Psoas muscle (tissue), 8 donors: ENCODE measurements around the gene TEX2. TPM values are rescaled to one million over a fixed set of nuclear protein-coding genes. Genes with fewer than 3 reads are reported as not detected.

ENCODE experiments used
- ATAC-seq, 4 donors: fragments of 200-7000 bp; cut with Tn5 transposase; one replicate each; pipeline ENCODE4 v1.9.1; 2020; ENCODE audit warnings: moderate library complexity in 3 of 4, mild to moderate bottlenecking in 2 of 4
- DNase-seq, 2 donors: peaks; one replicate each; pipeline ENCODE4 v3.0.0-alpha.2; 2020
- H3K27ac ChIP-seq: fragments of 200-600 bp; one replicate; pipeline ENCODE4 v1.8.0; 2022
- H3K27me3 ChIP-seq, 3 donors: fragments of 200-600 bp in 1 of 3; one replicate each; pipeline versions ENCODE4 v1.6.1 to v1.8.0; 2013 to 2022; ENCODE audit warnings: low read length in 2 of 3, mild to moderate bottlenecking in 2 of 3, moderate library complexity in 1 of 3; ENCODE audit not compliant: insufficient read depth in 3 of 3
- H3K36me3 ChIP-seq, 2 donors: fragments of 200-600 bp in 1 of 2; one replicate each; pipeline versions ENCODE4 v1.6.1 to v1.8.0; 2013 to 2022; ENCODE audit warnings: low read depth in 1 of 2, mild to moderate bottlenecking in 1 of 2, moderate library complexity in 1 of 2; ENCODE audit not compliant: insufficient read depth in 1 of 2
- H3K4me1 ChIP-seq: fragments of 200-600 bp; one replicate; pipeline ENCODE4 v1.8.0; 2022
- H3K4me3 ChIP-seq: fragments of 200-600 bp; one replicate; pipeline ENCODE4 v1.8.0; 2022; ENCODE audit warnings: mild to moderate bottlenecking
- H3K9me3 ChIP-seq: fragments of 200-600 bp; one replicate; pipeline ENCODE4 v1.8.0; 2022
- CTCF ChIP-seq: fragments of 200-600 bp; IDR thresholded peaks from one replicate; pipeline ENCODE4 v1.8.0; 2022; ENCODE audit warnings: antibody characterized with exemption
- WGBS, 3 donors: extraction: QIAGEN DNeasy Blood & Tissue Kit; methylation state at CpG; one replicate each; pipeline versions ENCODE4 v1.1.6 to v1.1.7; 2013; 5-methylcytosine and 5-hydroxymethylcytosine counted together
- intact Hi-C, 2 donors: fragments of 100-400 bp; cut with DNase I; formaldehyde crosslinking; loops; one replicate each; pipeline versions ENCODE4 v1.11.0 to v1.14.2; 2022
- polyA plus RNA-seq, 3 donors: library from polyadenylated mRNA; stranded (reverse); fragments of 200-250 nt; gene quantifications; one replicate each; pipeline ENCODE4 v1.2.3, GENCODE V29; 2013
- total RNA-seq, 4 donors: library from RNA; stranded (reverse); fragmentation: NEBNext Ultra II Directional in 2 of 4; extraction: Animal tissue kit (Norgen Biotek cat#: 25700) in 2 of 4; gene quantifications; one replicate each; pipeline versions ENCODE4 v1.2.1 to v1.2.4, GENCODE V29; 2021 to 2023
- donor health status: healthy with polysubstance abuse.
- donor health status: DM: no; HTN: no; CAD: no; lungs with moderate emphysema.
- donor health status: Bipolar disorder and iron deficiency.
- donor health status: healthy.
- donor health status: DM: yes; HTN: yes; CAD: no.
- donor health status: DM: no; HTN: no; CAD: no.
- donor health status: DM: no; HTN: no; CAD: no.
- donor health status: DM: yes; HTN: yes; CAD: no.

Gene TEX2
- total and polyA plus RNA-seq, 7 donors, result 29.4 to 72.7 (median 52.8) TPM

- H3K4me3 ChIP-seq, result no peak overlapping the region
- H3K9me3 ChIP-seq, result no peaks in the 10 kb centered on the region
- H3K27me3 ChIP-seq, result no peaks in the 10 kb centered on the region
- no peak for TF ChIP-seq CTCF
- intact Hi-C loops, result no loop called here
- no peak for ATAC-seq
- DNase-seq, result no peak
- peaks cover 17% of the 10 kb centered on the region for H3K4me1 ChIP-seq
- no peaks in the 10 kb centered on the region for H3K36me3 ChIP-seq
- WGBS, 3 donors, result 69 to 75% (median 73%) methylated on average over 3 of the region's 3 CpGs
- H3K27ac ChIP-seq, result no peak overlapping the region
These were observed 12.0 kb upstream of the TEX2 start for GRCh38 chr17:64275016-64275415.

- ATAC-seq (no peak), DNase-seq (no peak)
- Histone ChIP-seq H3K27ac (no peak overlapping the region), H3K9me3 (no peaks in the 10 kb centered on the region), H3K4me3 (no peak overlapping the region), H3K4me1 (peaks cover 11% of the 10 kb centered on the region), H3K36me3 (no peaks in the 10 kb centered on the region), H3K27me3 (no peaks in the 10 kb centered on the region)
- 87 to 92% (median 91%) methylated on average over 6 of the region's 6 CpGs for WGBS, 3 donors
- TF ChIP-seq CTCF, result no peak
- intact Hi-C loops, result no loop called here
These were observed 9.9 kb upstream of the TEX2 start for GRCh38 chr17:64273006-64273405.

GRCh38 chr17:64270885-64271284, 7.8 kb upstream of the TEX2 start:
- TF ChIP-seq CTCF, result no peak
- 80 to 84% (median 80%) methylated on average over 6 of the region's 6 CpGs for WGBS, 3 donors
- intact Hi-C loops, result no loop called here
- Histone ChIP-seq H3K36me3 (no peaks in the 10 kb centered on the region), H3K27ac (no peak overlapping the region), H3K4me3 (no peak overlapping the region), H3K4me1 (no peaks in the 10 kb centered on the region), H3K27me3 (no peaks in the 10 kb centered on the region), H3K9me3 (no peaks in the 10 kb centered on the region)
- no peak for DNase-seq
- ATAC-seq, result no peak

GRCh38 chr17:64269687-64270649, 6.9 kb upstream of the TEX2 start:
- intact Hi-C loops, result no loop called here
- 64 to 71% (median 68%) methylated on average over 7 of the region's 7 CpGs for WGBS, 3 donors

More at GRCh38 chr17:64269687-64270649, 6.9 kb upstream of the TEX2 start:
- Histone ChIP-seq H3K4me3 (no peak overlapping the region), H3K4me1 (peaks cover 4% of the 10 kb centered on the region), H3K27ac (no peak overlapping the region), H3K27me3 (no peaks in the 10 kb centered on the region), H3K9me3 (no peaks in the 10 kb centered on the region), H3K36me3 (no peaks in the 10 kb centered on the region)
- no peak for DNase-seq
- ATAC-seq, result no peak
- TF ChIP-seq CTCF, result no peak
